Measurements from ENCODE around the gene MED25. TPM values are rescaled to one million over a fixed set of nuclear protein-coding genes. Genes with fewer than 3 reads are reported as not detected.

MED25 gene
- polyA plus RNA-seq, 1 of the 3 experiments (the other 2 are of a cell fraction): 30.2 TPM

DNA sequence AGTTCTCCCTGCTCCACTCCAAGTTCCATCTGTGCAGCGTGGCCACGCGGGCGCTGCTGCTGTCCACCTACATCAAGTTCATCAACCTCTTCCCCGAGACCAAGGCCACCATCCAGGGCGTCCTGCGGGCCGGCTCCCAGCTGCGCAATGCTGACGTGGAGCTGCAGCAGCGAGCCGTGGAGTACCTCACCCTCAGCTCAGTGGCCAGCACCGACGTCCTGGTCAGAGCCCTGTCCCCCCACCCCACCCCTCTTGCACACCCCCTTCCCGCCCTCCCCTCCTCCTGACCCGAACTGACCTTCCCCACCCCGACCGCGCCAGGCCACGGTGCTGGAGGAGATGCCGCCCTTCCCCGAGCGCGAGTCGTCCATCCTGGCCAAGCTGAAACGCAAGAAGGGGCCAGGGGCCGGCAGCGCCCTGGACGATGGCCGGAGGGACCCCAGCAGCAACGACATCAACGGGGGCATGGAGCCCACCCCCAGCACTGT, 16.6 kb upstream of the MED25 start:
- Histone ChIP-seq H4K20me1 (ENCODE audit: insufficient read depth) (no peaks in the 10 kb centered on the region), H3K36me3 (replicated peaks in 1 of 2; ENCODE audit: control insufficient read depth in 1 of 2, insufficient read depth in 2 of 2, low read length in 1 of 2) (peaks cover 21 to 34% of the 10 kb centered on the region in 2 experiments), H3K9ac (no peak overlapping the region), H3K79me2 (ENCODE audit: insufficient read depth) (no peaks in the 10 kb centered on the region), H3K27me3 (ENCODE audit: insufficient read depth) (no peaks in the 10 kb centered on the region), H3K27ac (ENCODE audit: low read depth in 2 of 2, low read length in 1 of 2) (peak overlapping the region in 1 of 2 experiments; percentile 65; a peak in 1 of 4 replicates), H2AFZ (ENCODE audit: low read depth) (no peak overlapping the region), H3K9me2 (no peaks in the 10 kb centered on the region), H3K4me3 (ENCODE audit: low read depth in 2 of 2, low read length in 1 of 2) (peak overlapping the region in 1 of 2 experiments; percentile 33; a peak in 1 of 4 replicates), H3K4me2 (no peak overlapping the region), H3F3A (replicated peaks; ENCODE audit: insufficient read depth) (peaks cover 10% of the 10 kb centered on the region), H3K9me3 (no peaks in the 10 kb centered on the region), H3K4me1 (ENCODE audit: control insufficient read depth in 1 of 2, insufficient read depth in 2 of 2, low read depth in 1 of 2, low read length in 1 of 2) (peaks cover 0 to 16% of the 10 kb centered on the region in 2 experiments; a peak in 1 of 4 replicates)
- TF ChIP-seq EZH2phosphoT487 (IDR thresholded peaks at IDR 0.05; ENCODE audit: borderline replicate concordance, low read depth) (no peak), RCOR1 (IDR thresholded peaks at IDR 0.05; ENCODE audit: low read length) (no peak), NFIC (IDR thresholded peaks at IDR 0.05; ENCODE audit: borderline replicate concordance) (no peak), RXRA (IDR thresholded peaks at IDR 0.05; ENCODE audit: borderline replicate concordance, low read depth) (no peak), TAF1 (IDR thresholded peaks at IDR 0.05; ENCODE audit: borderline replicate concordance, low read depth, low read length) (no peak), FOXJ3 (CRISPR knock-in tag; IDR thresholded peaks at IDR 0.05) (no peak), GABPA (IDR thresholded peaks at IDR 0.05; ENCODE audit: low read depth) (no peak), FOSL2 (IDR thresholded peaks at IDR 0.05; ENCODE audit: borderline replicate concordance, low read depth) (no peak), JUND (IDR thresholded peaks at IDR 0.05) (no peak), GATA2 (CRISPR knock-in tag; IDR thresholded peaks at IDR 0.05) (no peak), TCF12 (IDR thresholded peaks at IDR 0.05) (no peak), SIN3A (IDR thresholded peaks at IDR 0.05; ENCODE audit: borderline replicate concordance, low read depth, low read length) (no peak), CHD2 (IDR thresholded peaks at IDR 0.05; ENCODE audit: low read length, partially characterized antibody) (no peak), RFX5 (IDR thresholded peaks at IDR 0.05; ENCODE audit: low read length) (no peak), USF1 (IDR thresholded peaks at IDR 0.05; ENCODE audit: borderline replicate concordance, low read depth) (no peak), POLR2AphosphoS5 (IDR thresholded peaks at IDR 0.05; ENCODE audit: low read depth, low read length) (no peak), SMC3 (IDR thresholded peaks at IDR 0.05; ENCODE audit: low read depth, low read length) (no peak)
- TF ChIP-seq, protein P1, sequence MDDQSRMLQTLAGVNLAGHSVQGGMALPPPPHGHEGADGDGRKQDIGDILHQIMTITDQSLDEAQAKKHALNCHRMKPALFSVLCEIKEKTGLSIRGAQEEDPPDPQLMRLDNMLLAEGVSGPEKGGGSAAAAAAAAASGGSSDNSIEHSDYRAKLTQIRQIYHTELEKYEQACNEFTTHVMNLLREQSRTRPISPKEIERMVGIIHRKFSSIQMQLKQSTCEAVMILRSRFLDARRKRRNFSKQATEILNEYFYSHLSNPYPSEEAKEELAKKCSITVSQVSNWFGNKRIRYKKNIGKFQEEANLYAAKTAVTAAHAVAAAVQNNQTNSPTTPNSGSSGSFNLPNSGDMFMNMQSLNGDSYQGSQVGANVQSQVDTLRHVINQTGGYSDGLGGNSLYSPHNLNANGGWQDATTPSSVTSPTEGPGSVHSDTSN (IDR thresholded peaks at IDR 0.05): no peak
- TF ChIP-seq, protein P2, sequence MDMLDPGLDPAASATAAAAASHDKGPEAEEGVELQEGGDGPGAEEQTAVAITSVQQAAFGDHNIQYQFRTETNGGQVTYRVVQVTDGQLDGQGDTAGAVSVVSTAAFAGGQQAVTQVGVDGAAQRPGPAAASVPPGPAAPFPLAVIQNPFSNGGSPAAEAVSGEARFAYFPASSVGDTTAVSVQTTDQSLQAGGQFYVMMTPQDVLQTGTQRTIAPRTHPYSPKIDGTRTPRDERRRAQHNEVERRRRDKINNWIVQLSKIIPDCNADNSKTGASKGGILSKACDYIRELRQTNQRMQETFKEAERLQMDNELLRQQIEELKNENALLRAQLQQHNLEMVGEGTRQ (IDR thresholded peaks at IDR 0.05; ENCODE audit: borderline replicate concordance, low read depth, low read length): no peak
- WGBS (ENCODE audit: low lambda C conversion rate): 89% methylated on average over 20 of the region's 32 CpGs
- DNase-seq: no peak
- CTCF ChIA-PET: interaction anchor here (0.6 to 1.0 kb wide), 2 partner anchors 9 to 129 kb away, joined by 3 to 4 read pairs; no protein-coding TSS in a partner anchor
- POLR2A ChIA-PET: no interaction called here
